Daoy (cell line): ENCODE data around the gene UTS2. TPM values are rescaled to one million over a fixed set of nuclear protein-coding genes. Genes with fewer than 3 reads are reported as not detected.

Source experiments
- DNase-seq: peaks from one replicate; pipeline ENCODE4 v3.0.0-alpha.2; 2015; ENCODE audit warnings: low read depth
- total RNA-seq: library from RNA; depleted of rRNA; stranded (reverse); fragments of >200 nt; shearing (Covaris generic); gene quantifications from 2 replicates; pipeline ENCODE4 v1.2.3, GENCODE V29; 2014

UTS2 gene
- total RNA-seq, 1 experiment from 2014 or later: not detected

DNA sequence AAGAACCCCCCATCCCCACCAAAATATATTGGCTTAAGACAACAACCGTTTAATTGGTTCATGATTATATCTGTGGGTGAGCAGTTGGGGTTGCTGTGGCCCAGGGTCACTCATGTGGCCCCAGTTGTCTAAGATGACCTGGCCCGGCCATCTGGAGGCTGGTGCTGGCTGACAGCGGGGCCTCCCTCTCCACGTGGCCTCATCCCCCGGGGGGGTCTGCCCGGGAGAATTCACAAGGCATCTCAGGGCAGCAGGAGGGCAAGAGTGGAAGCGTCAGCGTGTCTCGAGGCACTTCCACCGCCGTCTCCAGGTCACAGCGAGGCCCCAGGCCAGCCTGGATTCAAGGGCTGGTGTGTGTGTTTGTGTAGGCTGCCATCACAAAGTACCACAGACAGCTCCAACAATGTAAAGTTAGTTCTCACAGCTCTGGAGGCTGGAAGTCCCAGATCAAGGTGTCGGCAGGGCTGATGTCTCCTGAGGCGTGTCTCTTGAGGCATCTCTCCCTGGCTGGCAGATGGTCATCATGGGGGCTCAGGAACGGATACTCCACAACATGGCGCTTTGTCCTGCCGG lies 11.0 kb upstream of the UTS2 start:
- no peak for DNase-seq

DNA sequence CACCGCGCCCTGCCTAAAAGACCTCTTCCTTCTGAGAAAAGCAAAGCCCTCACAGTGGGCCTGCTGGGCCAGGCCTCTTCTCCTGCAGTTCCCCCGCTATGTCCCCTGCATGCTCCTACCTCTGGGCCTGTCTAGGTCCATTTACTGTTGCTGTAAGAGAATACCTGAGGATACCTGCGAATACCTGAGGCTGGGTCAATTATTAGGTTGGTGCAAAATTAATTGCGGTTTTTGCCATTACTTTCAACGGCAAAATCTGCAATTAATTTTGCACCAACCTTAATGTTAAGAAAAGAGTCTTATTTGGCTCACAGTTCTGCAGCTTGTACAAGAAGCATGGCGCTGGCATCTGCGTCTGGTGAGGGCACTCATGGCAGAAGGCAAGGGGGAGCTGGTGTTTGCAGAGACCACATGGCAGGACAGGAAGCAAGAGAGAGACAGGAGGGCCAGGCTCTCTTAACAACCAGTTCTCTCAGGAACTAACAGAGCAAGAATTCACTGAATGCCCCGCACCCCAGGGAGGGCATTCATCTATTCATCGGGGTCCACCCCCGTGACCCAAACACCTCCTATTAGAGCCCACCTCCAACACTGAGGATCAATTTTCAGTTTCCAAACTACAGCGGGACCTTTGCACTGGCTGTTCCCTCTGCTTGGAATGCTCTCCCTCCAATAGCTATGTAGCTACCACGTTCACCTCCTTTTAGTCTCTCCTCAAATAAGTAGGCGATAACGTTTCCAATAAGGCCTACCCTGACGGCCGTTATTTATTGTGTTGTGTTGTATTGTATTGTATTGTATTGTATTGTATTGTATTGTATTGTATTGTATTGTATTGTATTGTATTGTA lies 9.6 kb upstream of the UTS2 start:
- DNase-seq: no peak

DNA sequence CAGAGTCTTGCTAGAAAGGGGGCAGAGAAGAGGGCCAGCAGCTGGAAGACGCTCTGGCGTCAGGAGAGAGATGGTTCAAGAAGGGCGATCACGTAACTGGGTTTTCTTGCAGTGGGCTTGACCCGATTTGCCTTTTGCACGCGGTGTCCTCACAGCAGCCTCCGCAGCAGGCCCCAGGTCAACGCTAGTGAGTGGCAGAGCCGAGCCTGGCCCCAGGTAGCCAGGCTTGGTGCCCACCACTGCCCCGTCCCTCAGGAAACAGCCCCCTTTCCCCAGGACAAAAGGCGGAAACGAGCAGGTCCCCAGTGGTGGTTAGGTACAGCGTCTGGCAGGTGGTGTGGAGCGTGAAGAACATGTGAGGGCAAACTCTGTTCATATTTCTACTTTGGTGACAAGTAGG lies 8.6 kb upstream of the UTS2 start:
- DNase-seq: no peak

DNA sequence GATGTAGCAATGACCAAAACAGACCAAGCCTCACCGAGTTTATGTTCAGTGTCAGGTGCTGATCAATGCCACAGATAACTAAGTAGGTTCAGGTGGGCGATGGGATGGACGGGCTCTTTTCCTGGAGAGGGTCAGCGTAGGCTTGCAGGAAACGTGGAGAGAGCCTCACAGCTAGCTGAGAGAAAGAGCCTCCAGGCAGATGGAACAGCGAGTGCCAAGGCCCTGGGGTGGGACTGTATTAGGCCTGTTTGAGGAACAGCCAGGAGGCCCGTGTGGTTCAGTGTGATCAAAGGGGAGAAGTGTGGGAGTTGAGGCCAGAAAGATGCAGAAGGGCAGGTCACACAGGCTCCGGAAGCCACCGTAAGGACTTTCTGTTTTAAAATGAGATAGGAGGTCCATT lies 7.3 kb upstream of the UTS2 start:
- DNase-seq: no peak

DNA sequence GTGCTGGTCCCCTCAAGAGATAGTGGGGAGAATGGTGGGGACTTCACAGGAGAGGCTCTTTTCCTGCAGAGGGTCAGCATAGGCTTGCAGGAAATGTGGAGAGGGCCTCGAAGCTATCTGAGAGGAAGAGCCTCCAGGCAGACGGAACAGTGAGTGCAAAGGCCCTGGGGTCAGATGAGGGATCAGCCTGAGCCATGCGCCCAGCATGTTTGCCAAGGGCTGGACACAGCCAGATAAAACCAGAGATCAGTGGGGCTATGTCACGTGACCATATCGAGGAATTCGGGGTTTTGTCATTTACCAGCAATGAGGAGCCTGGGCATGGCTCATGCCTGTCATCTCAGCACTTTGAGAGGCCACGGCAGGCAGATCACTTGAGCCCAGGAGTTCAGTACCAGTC lies 6.5 kb upstream of the UTS2 start:
- no peak for DNase-seq

DNA sequence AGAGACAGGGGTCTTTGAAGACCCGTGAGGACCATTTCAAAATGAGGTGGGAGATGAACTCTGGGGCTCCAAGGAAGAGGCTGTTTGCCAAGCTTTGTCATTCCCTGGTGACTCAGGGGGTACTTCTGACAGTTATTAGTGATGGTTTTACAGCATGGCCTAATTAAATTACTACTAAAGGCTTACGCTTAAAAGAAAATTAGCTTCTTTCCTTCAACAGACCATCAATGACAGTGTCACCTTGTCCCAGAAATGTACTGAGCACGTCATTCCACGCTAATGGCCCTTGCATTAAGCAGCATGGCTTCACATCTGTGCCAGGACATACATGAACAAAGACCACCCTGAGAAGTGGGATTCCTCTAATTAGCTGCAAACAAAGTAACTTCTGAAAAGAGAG lies 5.1 kb upstream of the UTS2 start:
- DNase-seq: no peak

DNA sequence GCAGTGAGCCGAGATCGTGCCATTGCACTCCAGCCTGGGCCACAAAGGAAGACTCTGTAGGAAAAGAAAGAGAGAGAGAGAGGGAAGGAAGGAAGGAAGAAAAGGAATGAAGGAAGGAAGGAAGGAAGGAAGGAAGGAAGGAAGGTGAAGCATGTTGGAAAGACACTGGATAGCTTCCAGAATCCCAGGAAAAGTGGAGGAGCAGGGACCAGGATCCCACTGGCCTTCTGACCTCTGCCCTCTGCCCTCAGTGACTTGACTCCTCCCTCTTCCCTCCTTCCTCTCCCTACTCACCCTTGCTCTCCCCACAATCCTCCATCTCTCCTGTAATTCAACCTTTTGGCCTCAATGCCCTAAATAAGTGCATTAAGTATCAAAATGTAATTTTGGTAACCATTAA lies 4.1 kb upstream of the UTS2 start:
- no peak for DNase-seq

DNA sequence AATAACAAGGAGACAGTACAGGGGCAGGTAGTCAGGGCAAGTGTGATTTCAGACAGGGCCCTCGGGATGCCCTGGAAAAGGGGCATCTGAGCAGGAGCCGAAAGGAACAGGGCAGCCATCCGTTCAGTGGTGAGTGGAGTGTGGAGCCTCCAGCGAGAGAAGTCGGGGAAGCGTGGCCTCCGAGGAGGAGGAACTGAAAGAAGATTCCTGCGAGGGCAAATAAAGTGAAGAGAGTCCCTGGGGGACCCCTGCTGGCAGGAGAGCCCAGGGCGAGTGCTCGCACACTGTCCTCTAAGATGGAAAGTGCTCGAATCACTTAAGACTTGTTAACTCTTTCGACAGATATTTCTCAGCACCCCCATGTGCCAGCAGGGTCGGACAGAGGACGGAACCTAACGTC lies 3.5 kb upstream of the UTS2 start:
- DNase-seq: no peak

DNA sequence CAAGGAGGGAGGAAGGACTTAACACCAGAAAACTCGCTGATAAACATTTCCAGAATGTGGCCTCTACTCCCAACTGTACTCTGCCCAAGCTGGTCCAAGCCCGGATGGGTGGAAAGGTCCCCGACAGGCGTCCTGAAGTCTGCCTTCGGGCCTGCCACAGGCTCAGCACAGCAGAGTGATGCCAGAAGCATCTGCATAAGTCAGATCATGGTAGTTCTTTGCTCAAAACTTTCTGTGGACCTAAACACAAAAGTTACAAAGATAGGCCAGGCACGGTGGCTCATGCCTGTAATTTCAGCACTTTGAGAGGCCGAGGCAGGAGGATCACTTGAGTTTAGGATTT lies 790 bp upstream of the UTS2 start:
- no peak for DNase-seq

DNA sequence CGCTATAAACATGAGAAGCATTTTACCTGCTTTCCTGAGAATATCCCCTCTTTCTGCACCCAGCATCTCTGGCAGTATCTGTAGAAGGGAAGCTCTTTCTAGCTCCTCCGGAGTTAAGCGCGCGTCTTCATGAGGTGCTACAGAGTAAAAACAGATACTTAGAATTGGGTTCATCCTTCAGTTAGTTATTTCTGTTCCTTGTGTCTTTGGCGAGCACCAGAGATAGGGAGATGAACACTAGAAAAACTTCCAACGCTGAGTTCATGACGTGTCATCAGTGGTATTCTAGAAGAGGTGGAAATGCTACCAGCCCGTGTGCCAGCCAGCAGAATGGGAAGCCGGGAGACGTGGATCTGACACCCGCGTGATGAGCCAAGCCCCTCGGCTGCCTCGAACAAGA lies 2.1 kb downstream of the UTS2 start:
- DNase-seq: no peak

DNA sequence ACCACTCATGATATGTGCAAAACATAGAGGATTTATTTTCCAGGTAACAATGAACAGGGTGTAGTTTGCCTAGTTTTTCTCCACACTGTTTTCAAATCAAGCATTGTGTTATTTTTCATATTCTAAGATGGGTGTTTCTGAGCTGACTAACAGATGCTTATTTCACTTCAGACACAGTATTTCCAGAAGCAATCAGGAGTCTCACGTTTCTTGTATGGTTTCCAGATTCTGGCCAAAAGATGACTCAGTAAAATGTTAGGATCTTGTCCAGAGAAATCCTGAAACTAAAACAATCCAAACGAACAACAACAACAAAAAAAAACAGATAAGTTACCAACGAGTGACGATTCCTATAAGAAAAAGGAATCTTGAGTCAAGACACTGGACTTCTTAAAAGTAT lies 5.3 kb downstream of the UTS2 start:
- peak; percentile 14 for DNase-seq

DNA sequence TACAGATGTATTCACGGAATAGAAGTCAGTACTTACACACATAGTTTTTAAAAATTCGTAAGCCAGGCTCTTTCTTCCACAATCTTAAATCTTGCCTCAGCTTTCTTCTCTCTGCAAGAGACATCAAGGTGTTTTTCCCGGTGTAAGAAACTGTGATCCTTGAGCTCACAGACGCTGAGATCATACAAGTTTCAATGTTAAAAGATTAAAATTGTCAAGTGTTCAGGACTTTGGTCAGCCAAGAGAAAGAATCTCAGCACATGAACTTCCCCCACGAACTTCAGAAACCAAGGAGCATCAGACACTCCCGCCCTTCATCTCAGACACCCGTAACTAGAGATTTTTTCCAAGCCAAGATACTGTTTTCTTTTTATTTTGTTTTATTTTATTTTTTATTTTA lies 6.2 kb downstream of the UTS2 start:
- DNase-seq: no peak

DNA sequence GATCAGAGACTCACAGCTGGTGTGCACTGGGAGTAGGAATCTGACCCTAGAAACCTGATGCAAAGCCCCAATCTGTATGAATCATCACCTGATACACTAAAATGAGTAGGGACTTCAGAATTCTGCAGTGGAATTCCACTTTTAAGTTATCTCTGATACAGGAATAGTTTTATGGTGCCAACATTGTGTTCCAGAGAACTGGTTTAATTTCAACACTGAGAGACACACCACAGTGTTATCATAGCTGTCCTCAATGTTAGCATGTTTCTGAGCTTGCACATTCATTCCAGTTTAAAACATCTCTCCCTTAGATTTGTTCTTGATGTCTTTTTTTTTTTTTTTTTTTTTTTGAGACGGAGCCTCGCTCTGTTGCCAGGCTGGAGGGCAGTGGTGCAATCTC lies 7.1 kb downstream of the UTS2 start:
- DNase-seq: no peak

DNA sequence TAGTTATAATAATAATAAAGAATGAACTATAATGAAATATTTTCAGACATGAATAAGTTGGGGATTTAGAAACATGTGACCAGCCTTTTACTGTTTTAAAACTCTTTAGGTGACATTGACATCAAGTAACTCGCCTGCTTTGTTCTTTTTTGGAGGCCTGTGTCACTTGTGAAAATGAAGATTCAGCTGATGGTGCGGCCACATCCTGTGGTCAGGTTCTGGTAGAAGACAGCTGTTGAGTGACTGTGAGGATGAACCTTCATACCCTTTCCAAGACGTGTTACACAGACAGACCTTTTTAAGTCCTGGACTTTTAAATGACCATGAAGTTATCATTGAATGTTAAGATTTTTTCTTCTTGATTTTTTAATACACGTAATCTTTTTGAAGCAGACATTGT lies 10.3 kb downstream of the UTS2 start:
- DNase-seq: no peak

DNA sequence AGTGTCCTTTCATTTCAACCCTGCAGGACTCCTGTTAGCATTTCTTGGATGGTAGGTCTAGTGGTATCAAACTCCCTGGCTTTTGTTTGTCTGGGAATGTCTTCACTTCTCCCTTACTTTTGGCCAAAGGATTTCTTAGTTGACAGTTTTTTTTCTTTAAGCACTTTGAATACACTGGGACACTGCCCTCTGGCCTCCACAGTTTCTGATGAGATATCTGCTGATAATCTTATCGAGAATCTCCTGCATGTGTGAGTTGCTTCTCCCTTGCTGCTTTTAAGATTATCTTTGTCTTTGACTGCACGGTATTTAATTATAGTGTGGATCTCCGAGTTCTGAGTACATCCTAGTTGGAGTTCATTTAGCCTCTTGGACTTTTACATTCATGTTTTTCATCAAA lies 13.3 kb downstream of the UTS2 start:
- DNase-seq: no peak

DNA sequence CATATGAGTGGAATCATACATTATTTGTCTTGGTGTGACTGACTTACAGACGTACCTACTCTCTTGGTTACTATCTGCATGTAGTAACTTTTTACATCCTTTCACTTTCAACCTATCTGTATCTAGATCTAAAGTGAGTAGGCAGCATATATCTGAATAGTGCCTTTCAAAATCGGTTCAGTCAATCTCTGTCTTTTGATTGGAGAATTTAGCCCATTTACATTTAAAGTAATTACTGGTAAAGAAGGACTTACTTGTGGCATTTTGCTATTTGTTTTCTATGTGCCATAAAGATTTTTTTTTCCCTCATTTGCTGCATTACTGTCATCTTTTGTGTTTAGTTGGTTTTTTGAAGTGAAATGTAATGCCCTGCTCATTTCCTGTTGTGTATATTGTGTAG lies 14.2 kb downstream of the UTS2 start:
- DNase-seq: no peak

DNA sequence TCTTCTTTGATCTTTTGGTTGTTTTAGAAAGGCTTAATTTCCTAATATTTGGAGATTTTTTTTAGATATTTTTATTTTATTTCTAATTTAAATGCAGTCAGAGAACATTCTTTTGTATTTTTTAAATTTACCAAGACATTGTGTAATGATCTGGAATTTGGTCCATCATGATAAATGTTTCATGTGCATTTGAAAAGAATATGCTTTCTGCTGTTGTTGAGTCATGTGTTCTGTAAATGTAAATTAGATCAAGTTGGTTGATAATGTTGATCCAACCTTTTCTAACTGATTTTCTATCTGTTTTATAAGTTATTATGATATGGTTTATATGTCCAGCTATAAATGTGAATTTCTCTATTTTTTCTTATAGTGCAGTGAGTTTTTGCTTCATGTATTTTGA lies 19.8 kb downstream of the UTS2 start:
- DNase-seq: no peak

DNA sequence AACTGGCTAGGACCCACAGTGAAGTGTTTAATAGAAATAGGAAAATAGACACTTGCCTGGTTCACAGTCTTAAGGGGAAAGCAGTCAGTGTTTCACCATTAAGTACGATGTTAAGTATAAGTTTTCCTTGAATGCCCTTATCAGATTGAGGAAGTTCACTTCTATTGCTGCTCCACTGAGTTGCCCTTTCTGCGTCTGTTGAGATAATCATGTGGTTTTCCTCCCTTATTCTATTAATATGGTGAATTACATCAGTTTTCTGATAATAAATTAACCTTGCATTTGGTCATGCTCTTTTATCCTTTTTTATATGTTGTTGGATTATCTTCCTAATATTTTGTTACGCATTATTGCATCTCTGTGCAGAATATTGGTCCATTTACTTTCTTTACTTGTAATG lies 21.4 kb downstream of the UTS2 start:
- DNase-seq: no peak

DNA sequence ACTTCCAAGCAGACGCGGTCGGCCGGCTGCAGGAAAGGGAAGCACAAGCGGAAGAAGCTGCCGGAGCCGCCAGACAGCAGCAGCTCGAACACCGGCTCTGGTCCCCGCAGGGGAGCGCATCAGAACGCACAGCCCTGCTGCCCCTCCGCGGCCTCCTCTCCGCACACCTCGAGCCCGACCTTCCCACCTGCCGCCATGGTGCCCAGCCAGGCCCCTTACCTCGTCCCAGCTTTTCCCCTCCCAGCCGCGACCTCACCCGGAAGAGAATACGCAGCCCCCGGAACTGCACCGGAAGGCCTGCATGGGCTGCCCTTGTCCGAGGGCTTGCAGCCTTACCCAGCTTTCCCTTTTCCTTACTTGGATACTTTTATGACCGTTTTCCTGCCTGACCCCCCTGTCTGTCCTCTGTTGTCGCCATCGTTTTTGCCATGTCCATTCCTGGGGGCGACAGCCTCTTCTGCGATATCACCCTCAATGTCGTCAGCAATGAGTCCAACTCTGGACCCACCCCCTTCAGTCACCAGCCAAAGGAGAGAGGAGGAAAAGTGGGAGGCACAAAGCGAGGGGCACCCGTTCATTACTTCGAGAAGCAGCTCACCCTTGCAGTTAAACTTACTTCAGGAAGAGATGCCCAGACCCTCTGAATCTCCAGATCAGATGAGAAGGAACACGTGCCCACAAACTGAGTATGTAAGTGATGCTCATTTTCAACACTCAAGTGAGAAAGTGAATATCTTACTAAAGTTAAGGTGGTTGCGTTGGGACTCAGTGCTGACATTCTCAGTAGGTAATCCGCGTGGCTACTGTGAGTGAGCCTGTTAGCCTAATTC lies 25.5 kb downstream of the UTS2 start:
- no peak for DNase-seq

DNA sequence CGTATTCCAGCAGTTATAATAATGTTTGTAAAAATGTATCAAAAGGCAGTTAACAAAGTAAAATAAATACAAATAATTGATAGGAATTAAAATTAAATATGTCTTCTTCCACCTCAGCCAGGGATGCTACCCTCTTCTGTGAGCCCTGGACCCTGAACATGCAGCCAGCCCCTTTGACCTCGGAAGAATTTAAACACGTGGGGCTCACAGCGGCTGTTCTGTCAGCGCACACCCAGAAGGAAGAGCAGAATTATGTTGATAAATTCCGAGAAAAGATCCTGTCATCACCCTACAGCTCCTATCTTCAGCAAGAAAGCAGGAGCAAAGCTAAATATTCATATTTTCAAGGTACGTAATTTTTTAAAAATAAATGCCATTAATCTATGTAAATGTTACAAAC lies 26.5 kb downstream of the UTS2 start:
- no peak for DNase-seq

DNA sequence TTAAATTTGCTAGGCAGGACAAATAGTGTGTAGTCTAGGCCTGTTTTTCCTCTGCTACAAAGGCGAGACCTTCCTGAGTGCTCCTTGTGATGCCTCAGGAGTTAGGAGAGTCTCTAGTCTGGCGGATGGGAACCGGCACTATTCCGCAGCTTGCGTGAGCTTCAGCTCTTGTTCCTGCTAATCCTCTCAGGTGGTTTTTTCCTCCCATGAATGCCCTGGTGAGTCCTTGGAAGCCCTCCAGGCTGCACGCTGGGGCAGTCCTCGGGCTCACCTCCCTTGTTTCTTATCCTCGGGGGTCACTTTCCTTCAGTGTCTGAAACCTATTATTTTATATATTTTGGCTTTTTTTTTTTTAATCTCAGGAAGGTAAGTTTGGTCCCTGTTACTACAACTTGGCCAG lies 28.2 kb downstream of the UTS2 start:
- no peak for DNase-seq

DNA sequence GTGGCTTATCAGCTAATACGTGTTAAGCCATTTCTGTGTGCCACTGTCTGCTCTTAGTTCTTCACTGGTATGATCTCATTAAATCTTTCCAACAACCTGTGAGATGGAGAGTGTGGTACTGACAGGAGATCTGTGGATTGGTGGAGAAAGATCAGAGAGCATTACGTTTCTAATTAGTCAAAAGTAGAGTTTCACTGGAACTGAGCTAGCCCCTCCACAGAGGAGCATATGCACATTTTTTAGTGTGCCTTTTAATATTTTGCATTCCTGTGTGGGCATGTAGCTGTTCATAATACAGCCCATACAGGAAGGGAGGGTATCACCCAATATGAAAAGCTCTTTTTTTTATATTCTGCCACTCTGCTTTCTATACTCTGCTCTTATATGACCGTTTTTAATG lies 31.6 kb downstream of the UTS2 start:
- DNase-seq: no peak
